ENCODE data around the gene POU2F3.

GRCh38 chr11:120192831-120193625 lies 46.9 kb upstream of the POU2F3 start:
- TF ChIP-seq POLR2A (IDR thresholded peaks at IDR 0.05; ENCODE audit: low read length) (no peak), GATA1 (IDR thresholded peaks at IDR 0.05; ENCODE audit: low read depth, low read length) (no peak)

Measured in erythroblast (primary cell).